HG02759 (cell line): ENCODE results near the gene FBXO21.

Source experiments
- ATAC-seq: cut with Tn5 transposase; IDR thresholded peaks from one replicate; pipeline ENCODE4 v1.9.1; 2021; ENCODE audit warnings: mild to moderate bottlenecking, moderate library complexity; ENCODE audit not compliant: unreplicated experiment

FBXO21 gene

DNA sequence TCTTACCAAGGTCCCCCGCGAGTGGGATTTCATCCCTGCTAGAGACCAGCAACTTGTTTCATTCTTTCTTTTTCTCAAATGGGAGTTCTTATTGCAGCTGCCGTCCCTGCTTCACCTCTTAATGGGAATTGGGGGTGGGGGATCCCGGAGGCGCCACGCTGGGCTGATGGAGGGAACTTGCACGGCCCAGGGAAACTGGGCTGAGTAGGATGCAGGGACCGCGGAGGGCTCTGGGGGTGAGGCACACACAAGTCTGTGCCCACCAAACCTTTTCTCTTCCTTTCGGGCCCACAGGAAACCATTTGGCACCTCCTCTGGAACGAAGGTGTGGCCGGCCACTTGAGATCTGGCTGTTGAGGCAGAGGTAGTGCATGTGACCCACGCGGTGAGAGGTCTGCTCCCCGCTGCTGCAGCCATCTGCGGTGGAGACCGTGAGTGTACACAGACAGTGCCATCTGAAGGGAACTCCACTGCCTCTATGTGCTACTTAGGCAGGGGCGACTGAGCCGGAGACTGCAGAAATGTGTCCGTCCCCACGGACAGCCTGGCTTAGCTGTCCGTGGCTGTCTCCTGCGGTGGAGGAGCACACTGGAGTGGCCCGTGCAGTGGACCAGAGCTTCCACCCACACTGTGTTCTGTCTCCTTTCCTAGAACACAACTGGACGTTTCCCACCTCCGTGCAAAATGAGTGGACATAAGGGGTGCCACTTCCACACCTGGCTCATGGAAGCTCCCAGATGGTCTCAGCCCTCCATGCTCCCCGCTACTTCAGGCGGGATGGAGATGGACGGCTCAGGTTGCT lies 49.0 kb downstream of the FBXO21 start:
- no peak for ATAC-seq

DNA sequence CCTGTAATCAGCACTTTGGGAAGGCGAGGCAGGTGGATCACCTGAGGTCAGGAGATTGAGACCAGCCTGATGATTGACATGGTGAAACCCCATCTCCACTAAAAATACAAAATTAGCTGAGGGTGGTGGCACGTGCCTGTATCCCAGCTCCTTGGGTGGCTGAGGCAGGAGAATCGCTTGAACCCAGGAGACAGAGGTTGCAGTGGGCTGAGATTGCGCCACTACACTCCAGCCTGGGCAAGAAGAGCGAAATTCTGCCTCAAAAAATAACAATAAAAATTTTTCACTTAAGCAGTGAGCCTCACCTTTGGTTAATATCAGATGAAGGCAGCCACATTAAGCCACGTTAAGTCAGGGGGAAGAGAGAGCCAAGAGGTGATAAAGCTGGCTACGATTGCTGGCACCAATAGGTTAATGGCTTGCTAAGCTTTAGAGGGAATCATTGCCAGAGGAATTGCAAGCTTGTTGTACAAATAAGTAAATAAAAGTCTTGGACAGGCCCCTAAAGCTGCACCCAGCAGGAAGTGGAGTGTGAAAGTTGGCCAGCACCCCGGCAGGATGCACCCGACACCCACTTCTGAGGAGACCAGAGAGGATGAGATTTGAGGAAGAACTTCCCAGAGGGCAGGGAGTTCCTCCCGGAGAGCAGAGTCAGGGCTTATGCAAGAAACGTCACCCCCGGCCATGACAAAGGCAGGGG lies 49.7 kb downstream of the FBXO21 start:
- ATAC-seq = no peak

DNA sequence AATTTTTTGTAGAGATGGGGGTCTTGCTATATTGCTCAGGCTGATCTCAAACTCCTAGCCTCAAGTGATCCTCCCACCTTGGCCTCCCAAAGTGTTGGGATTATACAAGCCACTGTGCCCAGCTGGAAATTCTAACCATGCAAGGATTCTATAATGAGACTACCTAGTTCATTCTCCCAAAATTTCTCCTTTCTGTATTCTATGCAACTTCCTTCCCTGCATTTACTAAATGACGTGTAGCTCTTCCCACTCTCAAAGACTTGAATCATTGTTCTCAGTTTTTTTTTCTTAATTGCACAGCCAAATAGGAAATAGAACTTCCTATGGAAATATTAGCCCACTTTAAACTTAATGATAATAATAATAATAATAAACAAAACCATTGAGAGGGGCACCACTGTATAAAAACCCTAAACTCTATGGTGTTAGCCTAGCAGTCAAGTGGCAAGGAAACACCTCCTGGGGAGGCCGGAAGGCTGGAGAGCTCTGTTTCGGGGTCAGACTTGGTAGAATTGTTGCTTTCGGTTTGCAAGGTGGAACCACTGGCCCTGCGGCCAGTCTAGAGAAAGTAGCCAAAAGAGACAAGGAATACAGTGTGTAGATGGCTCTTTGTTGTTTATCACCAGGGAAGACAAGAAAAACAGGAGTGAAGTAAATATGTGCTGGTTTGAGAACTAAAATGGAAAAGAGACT lies 51.1 kb downstream of the FBXO21 start:
- ATAC-seq = no peak

DNA sequence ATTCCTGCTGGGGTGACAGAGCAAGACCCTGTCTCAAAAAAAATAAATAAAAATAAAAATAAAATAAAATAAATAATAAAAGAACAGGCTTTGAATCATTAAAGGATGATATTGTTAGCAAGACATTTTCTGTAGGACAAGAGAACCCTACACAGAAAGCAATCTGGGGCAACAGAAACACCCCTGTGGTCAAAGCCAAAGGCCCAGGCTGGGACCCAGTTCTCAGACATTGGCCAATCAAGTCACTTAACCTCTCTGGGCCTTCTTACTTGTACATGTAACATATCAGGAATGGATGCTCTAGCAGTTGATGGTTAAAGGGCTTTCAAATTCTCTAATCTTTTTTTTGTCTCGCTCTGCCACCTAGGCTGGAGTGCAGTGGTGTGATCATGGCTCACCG lies 55.5 kb downstream of the FBXO21 start:
- no peak for ATAC-seq

DNA sequence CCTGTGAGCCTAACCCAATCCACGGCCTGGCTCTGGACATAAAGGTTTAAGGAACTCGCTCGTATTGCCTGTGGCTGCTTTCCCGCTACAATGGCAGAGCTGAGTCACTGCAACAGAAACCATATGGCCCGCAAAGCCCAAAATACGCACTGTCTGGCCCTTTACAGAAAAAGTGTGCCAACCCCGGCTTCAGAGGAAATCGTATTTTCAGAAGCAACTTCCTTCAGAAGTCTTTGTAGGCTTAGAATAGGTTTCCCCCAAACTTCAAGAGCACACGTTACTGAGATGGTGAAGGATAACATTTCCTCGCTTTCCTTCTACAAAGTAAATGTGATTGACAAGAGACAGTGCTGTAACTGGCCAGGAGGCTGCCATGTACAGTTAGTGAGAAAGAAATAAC lies 56.2 kb downstream of the FBXO21 start:
- peak; percentile 45 for ATAC-seq

DNA sequence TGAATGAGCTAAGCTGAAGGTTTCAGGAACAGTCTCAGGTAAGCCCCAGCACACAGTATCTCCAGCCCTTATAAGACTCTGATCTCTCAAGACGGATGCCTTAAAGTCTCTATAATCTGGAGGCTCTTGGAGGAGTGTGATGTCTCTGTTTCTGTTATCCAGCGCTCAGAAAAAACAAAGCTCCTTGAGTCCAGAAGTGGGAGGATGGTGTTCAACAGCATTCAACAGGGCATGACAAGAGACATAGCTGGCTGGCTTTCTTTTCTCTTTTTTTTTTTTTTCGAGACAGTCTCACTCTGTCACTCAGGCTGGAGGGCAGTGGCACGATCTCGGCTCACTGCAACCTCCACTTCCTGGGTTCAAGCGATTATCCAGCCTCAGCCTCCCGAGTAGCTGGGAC lies 59.5 kb downstream of the FBXO21 start:
- ATAC-seq = no peak

DNA sequence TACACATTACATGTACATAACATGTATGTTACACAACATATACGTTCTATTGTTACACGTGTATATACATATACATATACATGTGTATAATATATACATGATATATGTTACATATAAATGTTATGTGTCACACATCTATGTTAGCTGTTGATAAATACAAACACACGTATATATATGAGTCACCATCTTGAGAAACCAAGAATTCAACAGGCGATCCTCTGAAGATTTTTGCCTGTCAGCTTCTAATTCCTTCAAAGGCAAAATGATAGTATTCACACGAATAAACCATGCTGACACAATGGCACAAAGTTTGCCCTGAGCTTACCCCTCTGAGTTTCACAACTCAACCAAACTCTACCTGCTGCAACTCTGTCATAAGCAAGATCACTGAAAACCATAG lies 60.9 kb downstream of the FBXO21 start:
- ATAC-seq = no peak

DNA sequence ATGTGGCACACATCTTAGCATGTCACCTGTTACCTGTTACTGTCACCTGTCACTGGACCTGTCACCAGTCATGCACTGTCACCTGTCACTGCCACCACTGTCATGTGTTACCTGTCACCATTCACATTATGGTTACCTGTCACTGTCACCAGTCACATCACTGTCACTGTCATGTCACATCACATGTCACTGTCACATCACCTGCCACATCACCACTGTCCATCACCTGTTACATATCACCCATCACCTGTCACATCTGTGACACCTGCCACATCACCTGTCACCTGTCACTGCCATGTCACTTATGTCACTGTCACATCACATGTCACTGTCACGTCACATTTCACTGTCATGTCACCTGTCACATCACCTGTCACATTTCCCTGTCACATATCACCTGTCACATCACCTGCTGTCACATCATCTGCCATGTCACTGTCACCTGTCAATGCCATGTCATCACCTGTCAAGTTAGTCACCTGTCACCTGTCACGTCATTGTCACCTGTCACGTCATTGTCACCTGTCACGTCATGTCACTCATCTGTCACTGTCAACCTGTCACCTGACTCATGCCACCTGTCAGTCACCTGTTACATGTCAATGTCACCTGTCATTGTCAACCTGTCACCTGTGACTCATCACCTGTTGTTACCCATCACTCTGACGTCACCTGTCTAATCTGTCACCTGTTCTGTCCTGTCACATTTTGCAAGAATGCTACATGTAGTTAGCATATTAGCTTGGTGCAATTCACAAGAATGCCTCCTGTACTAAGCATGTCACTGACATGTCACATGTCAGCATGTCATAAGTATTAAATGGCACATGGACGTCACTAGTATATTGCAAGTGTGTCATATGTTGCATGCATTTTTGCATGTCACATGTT lies 62.1 kb downstream of the FBXO21 start:
- ATAC-seq = no peak

DNA sequence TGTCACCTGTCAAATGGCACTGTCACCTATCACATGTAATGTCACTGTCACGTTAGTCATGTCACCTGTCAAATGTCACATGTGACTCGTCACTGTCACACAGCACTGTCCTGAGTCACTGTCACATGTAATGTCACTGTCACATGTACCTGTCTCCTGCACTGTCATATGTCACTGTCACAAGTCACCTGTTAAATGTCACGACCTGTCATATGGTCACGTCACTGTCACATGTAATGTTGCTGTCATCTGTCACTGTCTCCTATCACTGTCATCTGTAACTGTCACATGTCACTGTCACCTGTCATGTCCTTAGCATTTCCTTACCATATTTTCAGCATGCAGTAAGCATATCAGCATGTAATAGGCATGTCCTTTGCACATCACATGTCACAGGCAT lies 63.9 kb downstream of the FBXO21 start:
- no peak for ATAC-seq

DNA sequence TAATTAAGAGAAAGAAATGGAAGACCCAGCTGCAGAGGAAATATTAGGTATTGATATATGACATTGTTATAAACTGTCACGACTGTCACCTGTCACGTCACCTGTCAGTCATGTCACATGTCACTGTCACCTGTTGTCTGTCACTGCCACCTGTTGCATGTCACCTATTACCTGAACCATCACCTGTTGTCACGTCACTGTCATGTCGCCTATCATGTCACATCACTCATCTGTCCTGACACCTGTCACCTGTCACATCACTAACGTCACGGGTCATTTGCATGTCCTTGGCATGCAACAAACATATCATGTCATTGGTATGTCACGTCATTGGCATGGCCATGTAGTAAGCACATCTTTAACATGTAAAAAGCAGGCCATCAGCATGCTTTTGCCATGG lies 64.5 kb downstream of the FBXO21 start:
- no peak for ATAC-seq

DNA sequence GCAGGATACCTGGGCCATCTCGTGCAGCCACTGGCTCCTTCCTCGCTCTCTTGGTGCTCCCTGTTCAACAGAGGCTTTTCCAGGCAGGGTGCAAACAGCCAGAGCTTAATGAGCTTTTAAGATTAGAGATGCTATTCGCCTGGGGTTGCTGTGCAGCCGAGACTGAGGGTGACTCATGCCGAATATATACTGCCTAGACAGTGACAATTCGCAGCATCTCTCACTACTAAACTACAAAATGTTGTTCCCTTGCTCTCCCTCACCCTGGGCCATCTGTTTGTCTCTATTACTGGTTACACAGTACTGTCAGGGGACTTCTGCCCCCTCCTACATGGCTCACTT lies 65.0 kb downstream of the FBXO21 start:
- no peak for ATAC-seq

DNA sequence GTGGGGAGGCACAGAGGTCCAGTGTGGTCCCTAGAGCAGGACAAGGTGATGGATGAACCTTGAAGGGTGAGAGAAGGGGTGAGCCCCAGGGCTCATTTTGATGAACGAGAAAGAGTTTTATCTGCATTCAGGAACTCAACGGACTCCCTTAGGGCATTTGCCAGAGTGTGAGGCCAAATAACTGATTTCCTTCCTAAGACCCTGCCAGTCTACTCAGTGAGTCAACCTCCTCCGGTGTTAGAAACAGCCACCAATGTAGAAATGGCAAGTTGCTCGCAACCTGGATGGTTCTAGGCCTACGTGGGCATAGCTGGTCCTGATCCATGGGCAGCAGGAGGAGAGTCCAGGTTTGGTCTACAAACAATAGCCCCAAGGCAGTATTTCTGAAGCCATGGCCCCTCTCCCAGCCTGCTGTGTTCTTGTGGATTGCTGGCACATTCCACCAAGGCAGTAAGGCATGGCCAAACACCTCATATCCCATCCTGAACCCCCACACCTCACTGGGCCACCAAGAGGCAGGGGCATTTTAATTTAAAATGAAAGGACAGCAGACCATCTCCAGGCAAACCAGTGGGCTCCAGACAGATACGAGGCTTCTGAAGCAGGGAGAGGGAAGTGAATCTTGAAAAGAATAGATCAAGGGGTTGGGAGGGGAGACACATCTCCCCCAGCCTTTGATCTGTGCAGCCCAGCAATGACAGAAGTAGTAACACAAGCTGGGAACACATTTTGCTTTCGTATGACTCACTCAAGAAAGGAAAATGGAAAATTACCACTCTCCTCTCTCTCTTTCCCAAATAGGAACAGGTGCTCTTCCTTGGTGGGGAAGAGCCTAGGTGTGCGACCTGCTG lies 65.6 kb downstream of the FBXO21 start:
- no peak for ATAC-seq

DNA sequence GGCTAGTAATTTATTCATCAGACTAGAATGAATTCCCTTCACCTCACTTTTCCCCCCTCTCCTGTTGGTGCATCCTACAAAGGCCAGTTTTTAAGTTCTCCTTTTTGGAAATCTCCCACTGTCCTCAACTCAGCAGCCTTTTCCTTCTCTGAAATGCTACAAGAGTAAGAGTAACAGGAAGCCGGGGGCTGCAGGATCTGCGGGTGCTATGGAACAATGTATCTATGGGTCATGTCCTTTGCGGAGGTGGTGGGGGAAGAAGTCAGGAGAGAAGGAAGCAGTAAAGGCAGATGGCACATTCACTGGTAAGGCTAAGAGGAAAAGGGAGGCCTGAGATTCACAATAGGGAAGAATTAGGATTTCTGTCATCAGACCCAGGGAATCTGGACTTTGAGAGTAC lies 68.8 kb downstream of the FBXO21 start:
- ATAC-seq = no peak

DNA sequence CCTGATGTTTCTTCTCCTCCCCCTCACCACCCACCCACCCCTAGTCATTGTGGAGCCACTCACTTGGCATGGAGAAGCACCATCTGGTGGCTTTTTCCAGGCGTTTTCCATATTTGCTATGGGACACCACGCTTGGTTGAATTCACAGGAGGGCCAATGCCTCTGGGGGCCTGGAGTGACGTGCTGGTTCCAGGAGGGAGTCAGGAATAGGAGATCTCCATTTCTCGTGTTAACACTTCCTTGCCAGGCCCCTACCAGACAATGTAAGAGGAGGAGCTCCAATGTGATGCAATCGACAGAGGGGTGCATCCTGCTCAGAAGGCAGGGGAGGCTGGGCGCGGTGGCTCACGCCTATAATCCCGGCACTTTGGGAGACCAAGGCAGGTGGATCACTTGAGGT lies 69.5 kb downstream of the FBXO21 start:
- no peak for ATAC-seq

DNA sequence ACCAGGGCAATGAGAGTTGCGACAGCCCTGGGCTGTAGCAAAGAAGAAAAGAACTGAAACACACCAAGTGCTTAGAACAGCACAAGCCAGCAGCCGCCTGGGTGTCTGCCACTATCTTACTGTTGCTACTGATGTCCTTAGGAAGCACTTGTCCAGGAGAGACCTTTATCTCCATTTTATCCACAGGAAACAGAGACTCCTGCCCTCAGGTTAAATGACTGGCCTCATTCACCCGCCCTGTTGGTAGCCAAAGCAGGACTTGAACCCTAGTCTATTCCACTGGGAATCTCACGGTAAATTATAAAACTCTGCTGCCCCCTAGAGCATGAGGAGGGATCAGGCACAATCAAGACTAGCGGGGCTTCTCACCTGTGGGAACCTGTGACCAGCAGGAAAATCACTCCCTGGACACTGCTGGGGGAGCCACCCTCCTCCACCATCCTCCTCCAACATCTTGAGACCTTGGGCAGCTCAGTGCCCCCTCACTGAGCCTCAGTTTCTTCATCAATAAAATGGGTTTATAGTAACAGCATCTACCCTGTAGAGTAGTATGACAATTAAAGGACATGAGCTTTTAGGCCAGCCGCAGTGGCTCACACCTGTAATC lies 70.6 kb downstream of the FBXO21 start:
- no peak for ATAC-seq

DNA sequence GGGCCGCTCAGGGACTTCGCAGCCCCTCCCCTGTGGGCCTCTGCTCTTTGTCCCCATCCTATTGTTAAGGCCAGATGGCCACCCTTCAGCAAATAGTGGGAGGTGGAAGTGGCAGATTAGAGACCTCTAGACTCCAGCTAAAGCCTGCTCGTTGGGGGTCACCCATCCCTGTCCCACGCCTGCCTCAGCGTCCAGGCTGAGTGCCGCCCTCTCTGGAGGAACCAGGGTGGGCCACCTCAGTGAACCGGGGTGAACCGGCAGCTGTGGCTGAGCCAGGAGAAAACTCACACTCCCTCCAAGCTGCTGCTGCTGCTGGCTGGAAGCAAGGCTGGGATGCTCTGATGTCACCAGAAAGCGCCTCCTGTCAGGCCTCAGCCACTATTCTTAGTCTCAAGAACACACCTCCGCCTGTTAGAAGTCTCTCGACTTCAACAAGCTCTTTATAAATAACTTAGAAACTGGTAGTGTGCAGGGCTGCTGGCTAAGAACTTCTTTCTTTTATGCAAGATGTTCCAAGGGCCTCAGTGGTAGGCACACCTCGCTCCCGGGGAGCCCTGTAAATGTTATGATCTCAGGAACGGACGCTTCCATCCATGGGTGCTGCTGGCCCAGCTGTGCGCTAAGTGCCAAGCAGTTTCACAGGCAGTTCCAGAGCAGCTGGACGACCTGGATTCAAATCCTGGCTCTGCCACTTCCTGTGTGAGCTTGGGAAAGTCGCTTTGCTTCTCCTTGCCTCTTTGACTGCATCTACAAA lies 71.3 kb downstream of the FBXO21 start:
- no peak for ATAC-seq

DNA sequence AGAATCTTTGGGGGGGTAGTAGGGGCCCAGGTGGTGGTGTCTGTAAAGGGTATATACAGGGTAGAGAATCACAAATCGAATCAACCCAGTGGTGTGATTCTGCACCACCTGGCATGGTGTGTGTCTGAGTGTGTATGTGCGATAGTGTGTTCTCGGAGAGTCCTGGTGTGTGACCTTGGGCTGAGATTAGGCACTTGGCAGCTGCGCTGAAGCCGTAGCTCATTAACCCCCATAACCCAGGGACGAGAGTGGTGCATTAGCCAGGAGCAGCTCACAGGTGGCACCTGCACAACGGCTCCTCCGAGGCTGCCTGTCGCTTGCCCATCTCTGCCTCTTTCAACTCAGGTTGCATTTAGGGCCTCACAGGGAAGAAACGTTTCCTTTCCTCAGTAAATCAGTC lies 75.5 kb downstream of the FBXO21 start:
- ATAC-seq = no peak

DNA sequence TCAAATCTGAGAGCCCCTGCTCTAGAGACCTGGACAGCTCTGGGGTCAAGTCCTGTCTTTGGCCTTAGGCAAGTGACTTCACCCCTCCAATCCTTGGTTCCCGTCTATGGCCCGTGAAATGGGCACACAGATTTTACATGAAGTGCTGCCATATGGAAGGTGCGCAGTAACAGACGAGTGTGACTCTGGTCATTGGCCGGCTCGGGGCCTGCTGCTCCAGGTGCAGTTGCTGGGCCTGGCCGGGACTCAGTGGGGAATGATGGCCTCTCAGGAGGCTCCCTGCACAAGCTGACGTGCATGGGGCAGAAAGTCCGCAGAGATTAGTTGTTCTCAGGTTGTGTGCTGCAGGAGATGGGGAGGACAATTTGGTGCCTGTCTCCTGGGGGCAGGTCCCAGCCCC lies 77.0 kb downstream of the FBXO21 start:
- ATAC-seq = no peak
